ENCODE results near the gene SYNDIG1.

Gene SYNDIG1

GRCh38 chr20:24470746-24471582 is 1.5 kb downstream of the SYNDIG1 start:
- in situ Hi-C loops (cut with MboI; ENCODE audit: low sequenced_read_pairs): no loop called here

- in situ Hi-C loops (cut with MboI; ENCODE audit: low sequenced_read_pairs): no loop called here
Observed at GRCh38 chr20:24472426-24472825, 3.0 kb downstream of the SYNDIG1 start.

GRCh38 chr20:24473435-24474223 is 4.2 kb downstream of the SYNDIG1 start:
- in situ Hi-C loops (cut with MboI; ENCODE audit: low sequenced_read_pairs): no loop called here

GRCh38 chr20:24477831-24478547 is 8.6 kb downstream of the SYNDIG1 start:
- in situ Hi-C loops (cut with MboI; ENCODE audit: low sequenced_read_pairs): no loop called here

DNA sequence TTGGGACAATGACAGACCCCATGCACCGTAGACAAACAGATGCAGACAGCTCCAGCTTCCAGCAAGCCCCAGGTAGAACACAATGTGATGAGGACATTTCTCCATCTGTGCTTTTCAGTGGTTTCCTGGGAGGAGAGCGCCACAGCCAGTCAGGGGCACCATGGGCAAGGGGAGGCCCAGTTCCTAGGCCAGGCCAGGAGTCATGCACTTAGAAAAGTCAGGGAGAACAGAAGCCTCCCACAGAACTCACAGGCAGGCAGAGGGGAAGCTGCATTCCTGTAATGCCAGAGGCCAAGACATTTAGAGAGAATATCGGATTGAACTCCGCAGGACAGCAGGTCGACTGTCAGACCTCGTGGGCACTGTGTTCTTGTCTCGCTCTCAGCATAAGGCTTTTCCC is 9.2 kb downstream of the SYNDIG1 start:
- in situ Hi-C loops (cut with MboI; ENCODE audit: low sequenced_read_pairs): no loop called here

DNA sequence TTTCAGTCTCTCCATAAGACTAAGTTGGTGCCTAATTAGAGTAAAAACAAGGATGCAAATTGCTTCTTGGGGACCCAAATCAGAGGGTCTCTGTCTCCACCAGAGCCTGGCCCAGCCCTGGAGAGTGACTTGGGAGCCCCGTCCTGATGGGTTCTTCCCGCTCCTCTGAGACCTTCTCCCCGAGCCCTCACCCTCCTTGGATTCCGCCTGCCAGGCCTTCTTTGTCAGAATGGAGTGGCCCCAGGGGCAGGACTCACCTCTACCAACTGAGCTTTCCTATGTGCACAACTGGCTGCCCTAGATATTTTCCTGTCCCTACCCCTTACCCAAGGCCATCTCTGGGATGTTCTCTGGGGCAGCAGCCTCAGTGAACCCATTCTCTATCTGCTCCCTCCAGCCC is 9.7 kb downstream of the SYNDIG1 start:
- in situ Hi-C loops (cut with MboI; ENCODE audit: low sequenced_read_pairs): no loop called here

- in situ Hi-C loops (cut with MboI; ENCODE audit: low sequenced_read_pairs): no loop called here
Observed at GRCh38 chr20:24479595-24479994, 10.2 kb downstream of the SYNDIG1 start.

DNA sequence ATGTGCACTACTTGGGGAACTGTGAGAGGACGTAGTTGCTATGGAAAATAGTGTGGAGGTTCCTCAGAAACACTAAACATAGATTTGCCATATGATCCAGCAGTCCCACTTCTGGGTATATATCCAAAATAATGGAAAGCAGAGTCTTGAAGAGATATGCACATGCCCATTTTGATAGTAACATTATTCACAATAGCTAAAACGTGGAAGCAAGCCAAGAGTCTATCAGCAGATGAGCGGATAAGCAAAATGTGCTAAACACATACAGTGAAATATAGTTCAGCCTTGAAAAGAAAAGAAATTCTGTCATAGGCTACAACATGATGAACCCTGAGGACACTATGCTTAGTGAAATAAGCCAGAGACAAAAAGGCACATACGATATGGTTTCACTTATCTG is 11.1 kb downstream of the SYNDIG1 start:
- in situ Hi-C loops (cut with MboI; ENCODE audit: low sequenced_read_pairs): no loop called here

DNA sequence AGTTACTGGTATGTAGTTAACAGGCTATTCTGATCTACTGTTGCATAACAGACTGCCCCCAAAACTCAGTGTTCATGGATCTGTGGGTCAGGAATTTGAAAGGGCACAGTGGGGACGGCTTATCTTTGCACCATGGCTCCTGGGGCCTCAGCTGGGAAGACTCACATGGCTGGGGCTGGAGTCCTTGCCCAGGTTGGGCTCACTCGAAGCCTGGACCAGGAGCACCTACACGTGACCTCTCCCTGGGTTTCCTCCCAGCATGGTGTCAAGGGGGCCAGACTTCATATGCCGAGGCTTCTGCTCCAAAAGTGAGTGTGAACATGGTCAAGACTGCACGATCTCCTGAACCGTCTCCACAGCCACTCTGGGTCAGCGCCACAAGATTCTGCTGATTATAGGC is 11.7 kb downstream of the SYNDIG1 start:
- in situ Hi-C loops (cut with MboI; ENCODE audit: low sequenced_read_pairs): no loop called here

DNA sequence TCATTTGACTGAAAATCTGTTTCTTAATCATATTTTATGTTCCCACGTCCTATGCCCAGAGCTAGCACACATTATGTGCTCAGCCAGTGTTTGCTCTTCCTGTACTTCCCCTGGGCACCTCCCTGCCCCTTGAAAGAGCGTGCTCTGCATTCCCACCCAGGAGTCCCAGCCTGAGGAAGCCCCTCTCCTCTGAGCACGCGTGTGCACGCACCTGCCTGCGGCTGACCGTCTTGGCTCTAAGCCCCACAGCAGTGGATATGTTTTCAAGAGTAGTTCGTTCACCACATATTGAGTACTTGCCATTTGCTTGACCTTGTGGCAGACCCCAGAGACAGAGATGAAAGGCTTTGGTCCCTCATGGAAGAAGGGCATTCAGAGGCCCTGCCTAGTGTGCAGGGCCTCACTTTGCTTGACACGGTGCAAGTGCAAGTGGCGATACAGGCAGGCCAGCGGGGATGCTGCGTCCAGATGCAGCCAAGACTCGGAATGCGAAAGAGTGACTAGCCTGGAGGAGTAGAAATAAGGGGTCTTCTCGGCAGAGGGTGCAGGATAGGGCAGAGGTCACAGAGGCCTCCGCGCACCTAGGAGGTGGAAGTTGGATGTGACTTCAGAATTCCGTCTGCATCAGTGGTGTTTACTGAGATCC is 14.1 kb downstream of the SYNDIG1 start:
- in situ Hi-C loops (cut with MboI; ENCODE audit: low sequenced_read_pairs): no loop called here

DNA sequence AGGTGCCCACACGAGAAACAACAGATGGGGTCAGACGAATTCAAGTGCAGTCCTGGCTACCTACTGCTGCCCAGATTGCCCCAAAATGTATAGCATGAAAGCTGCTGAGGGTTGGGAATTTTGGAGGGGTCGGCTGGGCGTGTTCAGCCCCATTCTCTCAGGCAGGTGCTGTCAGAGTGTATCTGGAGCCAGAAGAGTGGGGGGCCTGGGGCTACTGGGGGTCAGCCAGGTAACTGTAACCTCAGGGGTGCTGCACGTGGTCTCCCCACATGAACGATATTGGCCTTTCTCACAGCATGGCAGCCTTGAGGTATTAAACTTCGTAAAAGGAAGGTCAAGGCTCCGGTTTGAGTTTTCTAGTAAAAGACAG is 14.6 kb downstream of the SYNDIG1 start:
- in situ Hi-C loops (cut with MboI; ENCODE audit: low sequenced_read_pairs): no loop called here

GRCh38 chr20:24485981-24486380 is 16.6 kb downstream of the SYNDIG1 start:
- in situ Hi-C loops (cut with MboI; ENCODE audit: low sequenced_read_pairs): no loop called here

GRCh38 chr20:24487240-24487639 is 17.8 kb downstream of the SYNDIG1 start:
- in situ Hi-C loops (cut with MboI; ENCODE audit: low sequenced_read_pairs): no loop called here

- in situ Hi-C loops (cut with MboI; ENCODE audit: low sequenced_read_pairs): no loop called here
Observed at GRCh38 chr20:24487648-24488047, 18.2 kb downstream of the SYNDIG1 start.

GRCh38 chr20:24488064-24488799 is 18.8 kb downstream of the SYNDIG1 start:
- in situ Hi-C loops (cut with MboI; ENCODE audit: low sequenced_read_pairs): no loop called here

GRCh38 chr20:24488800-24489175 is 19.4 kb downstream of the SYNDIG1 start:
- in situ Hi-C loops (cut with MboI; ENCODE audit: low sequenced_read_pairs): no loop called here

GRCh38 chr20:24489193-24489592 is 19.8 kb downstream of the SYNDIG1 start:
- in situ Hi-C loops (cut with MboI; ENCODE audit: low sequenced_read_pairs): no loop called here

DNA sequence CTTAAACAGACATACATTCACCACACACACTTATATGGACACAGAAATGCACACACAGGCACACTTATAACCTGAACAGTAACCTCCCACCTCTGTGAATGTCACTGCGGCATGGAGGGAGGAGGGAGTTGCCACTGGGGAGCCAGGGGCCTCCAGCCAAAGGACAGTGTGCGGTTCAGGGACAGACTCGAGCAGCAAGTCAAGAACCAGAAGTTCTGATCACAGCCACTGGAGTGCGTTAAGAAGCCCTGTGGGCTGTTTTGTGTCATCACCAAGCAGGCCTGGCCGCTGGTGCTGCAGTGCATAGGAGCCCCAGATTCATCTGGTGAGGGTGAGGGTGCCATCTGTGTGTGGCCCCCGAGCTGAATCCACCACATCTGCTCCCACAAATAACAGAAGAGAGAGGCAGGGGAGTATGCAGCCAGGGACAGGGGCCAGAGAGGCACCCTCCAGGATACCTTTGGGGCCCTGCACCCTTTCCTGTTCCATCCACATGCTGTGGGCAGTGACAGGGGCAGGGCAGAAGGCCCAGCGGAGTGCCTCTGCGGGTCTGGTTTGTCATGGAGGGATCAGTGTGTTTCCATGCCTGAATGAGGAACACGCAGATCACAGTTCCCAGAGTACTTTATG is 20.3 kb downstream of the SYNDIG1 start:
- in situ Hi-C loops (cut with MboI; ENCODE audit: low sequenced_read_pairs): no loop called here

DNA sequence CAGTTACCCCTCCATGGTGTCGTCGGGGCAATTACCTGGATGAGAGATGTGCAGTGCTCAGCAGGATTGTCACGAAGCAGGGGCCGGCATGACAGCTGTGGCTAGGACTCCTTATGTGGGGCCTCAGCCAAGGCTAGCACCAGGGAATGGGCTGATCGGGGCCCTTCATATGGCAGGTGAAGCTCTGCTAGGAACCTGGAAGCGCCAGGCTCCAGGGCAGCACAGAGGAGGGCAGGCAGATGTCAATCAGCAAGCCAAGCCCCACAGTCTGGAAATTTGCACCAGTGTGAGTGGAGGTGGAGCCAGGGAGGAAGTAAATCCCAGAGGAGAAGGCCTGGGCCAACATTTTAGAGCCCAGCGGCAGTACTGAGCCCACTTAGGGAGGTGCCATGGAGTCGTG is 21.2 kb downstream of the SYNDIG1 start:
- in situ Hi-C loops (cut with MboI; ENCODE audit: low sequenced_read_pairs): no loop called here

Data from HL-60/S4 treated with retinoic acid at 250 ng/mL for 4 days and 3 days (cell line).